NCI-H1436 treated with DMSO at 0.1 percent for 48 hours (cell line): ENCODE results near the gene LOXL3.
"Not testable (repeated sequence)": the region's sequence is repeated elsewhere in the genome, so short reads cannot be mapped to it uniquely, and the experiment has no call there.

Experiments used
- DNase-seq: peaks from one replicate; lab custom pipeline; 2025; lab: John Stamatoyannopoulos, UW

The LOXL3 gene

GRCh38 chr2:74489906-74490305 lies 63.8 kb downstream of the LOXL3 start:
- DNase-seq = no peak

- DNase-seq = no peak
Measured at GRCh38 chr2:74488643-74489481, 64.9 kb downstream of the LOXL3 start.

DNA sequence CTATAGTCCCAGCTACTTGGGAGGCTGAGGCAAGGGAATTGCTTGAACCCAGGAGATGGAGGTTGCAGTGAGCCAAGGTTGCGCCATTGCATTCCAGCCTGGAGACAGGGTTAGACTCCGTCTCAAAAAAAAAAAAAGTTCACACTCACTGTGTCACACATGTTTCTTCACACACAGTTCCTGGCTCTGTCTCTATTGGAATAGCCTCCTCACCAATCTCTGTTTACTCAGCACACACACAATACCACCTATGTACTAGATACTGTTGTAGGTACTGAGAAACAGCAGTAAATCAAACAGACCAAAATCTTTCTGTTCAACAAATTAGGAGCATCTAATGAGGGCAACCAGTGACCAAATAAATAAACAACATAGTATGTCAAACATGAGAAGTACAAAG lies 67.6 kb downstream of the LOXL3 start:
- no peak for DNase-seq

DNA sequence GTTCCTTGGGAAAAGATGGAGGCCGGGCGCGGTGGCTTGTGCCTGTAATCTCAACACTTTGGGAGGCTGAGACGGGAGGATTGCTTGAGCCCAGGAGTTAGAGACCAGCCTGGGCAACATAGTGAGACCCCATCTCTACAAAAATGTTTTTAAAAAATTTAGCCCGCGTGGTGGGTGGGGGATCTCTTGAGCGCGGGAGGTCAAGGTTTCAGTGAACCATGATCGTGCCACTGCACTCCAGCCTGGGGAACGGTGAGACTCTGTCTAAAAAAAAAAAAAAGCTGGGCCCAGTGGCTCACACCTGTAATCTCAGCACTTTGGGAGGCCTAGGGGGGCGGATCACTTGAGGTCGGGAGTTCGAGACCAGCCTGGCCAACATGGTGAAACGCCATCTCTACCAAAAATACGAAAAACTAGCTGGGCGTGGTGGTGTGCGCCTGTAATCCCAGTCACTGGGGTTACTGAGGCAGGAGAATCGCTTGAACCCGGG lies 70.0 kb downstream of the LOXL3 start:
- not testable (repeated sequence) for DNase-seq

GRCh38 chr2:74482801-74483674 lies 70.7 kb downstream of the LOXL3 start, which contains the start of the genes CCDC142 and TTC31:
CCDC142 (minus strand) TSS chr2:74482998; CDS start chr2:74482837, 161 bp downstream.
TTC31 (plus strand) TSS chr2:74483081; CDS start chr2:74483096, 15 bp downstream.
- DNase-seq = peak; percentile 89
